Fibroblast of mammary gland (primary cell): ENCODE measurements around the gene MYO1E.

ENCODE experiments used
- DNase-seq: peaks from one replicate; pipeline ENCODE4 v3.0.0-alpha.2; 2010; ENCODE audit warnings: low read depth
- H3K4me3 ChIP-seq: 2 replicates; pipeline ENCODE4 v1.5.1; 2011; ENCODE audit warnings: low read depth, mild to moderate bottlenecking, low read length, moderate library complexity; ENCODE audit not compliant: control insufficient read depth
- CTCF ChIP-seq: conservative IDR thresholded peaks from 2 replicates; pipeline ENCODE4 v1.5.1; 2011; ENCODE audit warnings: low read depth, low read length, inconsistent platforms; ENCODE audit not compliant: control insufficient read depth, insufficient read depth

MYO1E gene

GRCh38 chr15:59174151-59174834, 198.4 kb downstream of the MYO1E start:
- H3K4me3 ChIP-seq: no peak overlapping the region
- no peak for DNase-seq
- no peak for TF ChIP-seq CTCF

DNA sequence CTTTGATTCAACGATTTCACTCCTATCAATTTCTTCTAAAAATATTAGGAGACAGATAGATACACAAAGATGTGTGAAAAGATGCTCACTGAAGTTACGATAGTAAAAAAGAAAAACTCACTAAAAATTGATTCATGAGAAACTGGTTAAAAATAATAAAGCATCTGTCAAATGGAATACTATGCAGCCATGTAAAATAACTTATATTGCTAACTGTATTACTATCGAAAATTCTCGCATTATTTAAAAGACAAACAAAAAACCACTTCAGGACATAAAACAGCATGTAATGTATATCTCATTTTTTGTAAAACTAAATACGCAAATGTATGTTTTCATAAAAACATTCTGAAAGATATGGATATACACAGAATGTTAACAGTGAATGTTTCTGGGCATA, 199.5 kb downstream of the MYO1E start:
- no peak for TF ChIP-seq CTCF
- no peak for DNase-seq
- H3K4me3 ChIP-seq: no peak overlapping the region

GRCh38 chr15:59172289-59172901, 200.3 kb downstream of the MYO1E start:
- TF ChIP-seq CTCF: peak; percentile 30
- no peak overlapping the region for H3K4me3 ChIP-seq
- no peak for DNase-seq

DNA sequence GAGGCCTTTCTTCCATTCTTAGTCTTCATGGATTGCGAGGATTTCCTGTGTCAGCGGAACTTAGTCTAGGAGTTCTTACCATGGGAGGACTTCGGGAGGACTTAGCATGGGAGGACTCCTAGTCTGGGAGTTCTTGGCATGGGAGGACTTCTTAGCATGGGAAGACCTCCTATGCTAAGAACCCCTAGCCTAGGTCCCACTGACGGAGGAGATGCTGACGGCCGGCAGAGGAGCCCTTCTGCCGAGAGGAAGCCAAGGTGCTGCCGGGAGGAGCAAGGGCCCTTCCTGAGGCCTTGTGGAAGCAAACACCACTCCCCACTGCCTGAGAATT, 201.6 kb downstream of the MYO1E start:
- H3K4me3 ChIP-seq: no peak overlapping the region
- no peak for TF ChIP-seq CTCF
- DNase-seq: no peak

GRCh38 chr15:59170295-59171066, 202.2 kb downstream of the MYO1E start:
- peak; percentile 97 for DNase-seq
- no peak overlapping the region for H3K4me3 ChIP-seq
- no peak for TF ChIP-seq CTCF

DNA sequence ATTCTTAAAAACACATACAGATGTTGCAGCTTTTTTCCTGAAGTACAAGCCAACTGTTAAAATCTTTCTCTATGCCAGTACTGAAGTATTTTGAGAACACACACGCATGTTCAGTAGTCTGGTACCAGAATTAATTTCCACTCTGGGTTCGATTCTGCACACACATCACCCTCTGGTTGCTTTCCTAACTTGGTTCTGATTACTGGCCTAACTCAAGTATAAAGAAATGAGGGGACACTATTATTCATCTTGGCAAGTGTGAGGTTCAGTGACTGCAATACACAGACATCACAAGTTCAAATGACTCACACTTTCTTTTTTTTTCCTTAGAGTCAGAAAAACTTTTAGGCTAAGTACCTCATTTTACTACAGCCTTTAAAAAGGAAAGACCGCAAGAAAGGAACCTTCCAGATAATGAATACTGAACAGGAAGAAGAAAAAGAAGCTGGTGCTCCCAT, 203.4 kb downstream of the MYO1E start:
- TF ChIP-seq CTCF: no peak
- peak; percentile 95 for DNase-seq
- H3K4me3 ChIP-seq: no peak overlapping the region
